Transverse colon (tissue), 4 donors: ENCODE results near the gene ZNF23. TPM values are rescaled to one million over a fixed set of nuclear protein-coding genes. Genes with fewer than 3 reads are reported as not detected.

ENCODE experiments used
- DNase-seq: peaks from one replicate; pipeline ENCODE4 v3.0.0-alpha.2; 2019
- H3K27ac ChIP-seq, 4 donors: fragments of 200-600 bp; sonication (generic); 2 replicates each; pipeline ENCODE4 v1.5.1; 2016 to 2018; ENCODE audit warnings: inconsistent platforms in 4 of 4
- H3K27me3 ChIP-seq: fragments of 200-600 bp; sonication (generic); 2 replicates; pipeline ENCODE4 v1.5.1; 2017; ENCODE audit warnings: inconsistent platforms
- H3K36me3 ChIP-seq, 4 donors: fragments of 200-600 bp; sonication (generic); 2 replicates each; pipeline ENCODE4 v1.5.1; 2017 to 2019; ENCODE audit warnings: inconsistent platforms in 4 of 4
- H3K4me1 ChIP-seq, 4 donors: fragments of 200-600 bp; sonication (generic); 2 replicates each; pipeline ENCODE4 v1.5.1; 2017 to 2020; ENCODE audit warnings: inconsistent platforms in 4 of 4
- H3K4me3 ChIP-seq, 4 donors: fragments of 200-600 bp; sonication (generic); 1 replicate in 1 of 4; 2 replicates in 3 of 4; pipeline versions ENCODE4 v1.5.1 to v1.6.1; 2017 to 2019; ENCODE audit warnings: inconsistent platforms in 4 of 4
- H3K9me3 ChIP-seq, 2 donors: fragments of 200-600 bp; sonication (generic); 2 replicates each; pipeline ENCODE4 v1.5.1; 2017 to 2019; ENCODE audit warnings: inconsistent platforms in 2 of 2
- CTCF ChIP-seq, 5 experiments: fragments of 200-600 bp in 3 of 5; fragments of 450-650 bp in 2 of 5; sonication (generic) in 3 of 5; IDR thresholded peaks; 1 replicate in 2 of 5; 2 replicates in 3 of 5; pipeline ENCODE4 v1.5.1; 2016 to 2017; ENCODE audit warnings: antibody characterized with exemption in 5 of 5, inconsistent platforms in 3 of 5, mild to moderate bottlenecking in 2 of 5, moderate library complexity in 1 of 5
- EP300 ChIP-seq: sonication (generic); formaldehyde crosslinking; IDR thresholded peaks from one replicate; pipeline ENCODE4 v1.6.1; 2017; ENCODE audit warnings: antibody characterized with exemption, low read depth
- POLR2A ChIP-seq: fragments of 450-650 bp; IDR thresholded peaks from one replicate; pipeline ENCODE4 v1.6.1; 2016; ENCODE audit warnings: antibody characterized with exemption, mild to moderate bottlenecking, moderate library complexity
- POLR2AphosphoS5 ChIP-seq, 3 donors: sonication (generic); formaldehyde crosslinking; IDR thresholded peaks; one replicate each; pipeline ENCODE4 v1.6.1; 2016; ENCODE audit warnings: antibody characterized with exemption in 3 of 3
- WGBS, 2 donors: methylation state at CpG; one replicate each; pipeline ENCODE4 v1.1.5; 2018; ENCODE audit warnings: low coverage in 1 of 2; 5-methylcytosine and 5-hydroxymethylcytosine counted together
- in situ Hi-C, 4 donors: fragments of 200-750 bp; cut with MboI; loops; one replicate each; pipeline versions ENCODE4 v1.15.0 to v1.15.1; 2017; ENCODE audit warnings: low sequenced_read_pairs in 3 of 4, low pct_ligation_motif_present in 1 of 4, low pct_unique_long_range_greater_than_20kb in 1 of 4
- intact Hi-C: fragments of 100-400 bp; cut with DNase I; formaldehyde crosslinking; loops from one replicate; pipeline ENCODE4 v1.15.1; 2023; ENCODE audit warnings: low total_unique reads
- total RNA-seq, 4 donors: library from RNA; depleted of rRNA; stranded (reverse); fragments of >200 nt; gene quantifications; one replicate each; pipeline ENCODE4 v1.1.0, GENCODE V29; 2016

The ZNF23 gene
- total RNA-seq, 4 donors from 2014 or later, result 5.0 to 12.2 (median 7.0) TPM

DNA sequence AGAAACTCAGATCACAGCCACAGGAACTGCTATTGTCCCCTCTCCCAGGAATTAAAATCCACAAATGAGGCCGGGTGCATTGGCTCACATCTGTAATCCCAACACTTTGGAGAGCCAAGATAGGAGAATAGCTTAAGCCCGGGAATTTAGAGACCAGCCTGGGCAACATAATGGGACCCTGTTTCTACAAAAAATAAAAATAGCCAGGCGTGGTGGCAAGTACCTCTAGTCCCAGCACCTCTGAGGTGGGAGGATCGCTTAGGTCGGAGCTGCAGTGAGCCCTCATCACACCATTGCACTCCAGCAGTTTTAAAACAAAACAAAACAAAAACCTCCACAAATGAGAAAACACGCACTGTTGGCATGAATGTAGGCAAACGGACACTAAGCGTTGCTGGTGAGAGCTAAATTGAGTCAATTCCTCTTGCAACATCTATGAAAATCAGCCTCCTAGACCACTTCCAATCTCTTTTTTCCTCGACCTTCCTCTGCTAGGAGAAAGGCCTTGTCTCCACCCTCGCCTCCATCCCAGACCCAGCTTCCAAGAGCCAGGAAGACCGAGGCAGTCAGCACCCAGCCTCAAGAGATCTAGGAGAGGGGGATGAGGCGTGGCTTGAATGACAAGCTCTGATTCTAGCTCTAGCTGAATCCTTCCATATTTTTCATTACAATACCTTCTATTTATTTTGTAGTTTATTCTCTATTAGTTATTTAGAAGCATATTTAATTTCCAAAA, 35.0 kb downstream of the ZNF23 start:
- DNase-seq, result no peak
- Histone ChIP-seq H3K4me1 (peaks cover 0 to 6% (median 0%) of the 10 kb centered on the region in 4 donors), H3K9me3 (no peaks in the 10 kb centered on the region), H3K4me3 (no peak overlapping the region), H3K36me3 (no peaks in the 10 kb centered on the region), H3K27ac (no peak overlapping the region), H3K27me3 (peaks cover 48% of the 10 kb centered on the region)
- TF ChIP-seq POLR2AphosphoS5 (IDR thresholded peaks at IDR 0.05) (no peak), POLR2A (no peak), EP300 (no peak), CTCF (IDR thresholded peaks at IDR 0.05) (no peak)
- intact Hi-C loops, result no loop called here
- in situ Hi-C loops, result no loop called here
- 51 to 57% methylated on average over 8 to 12 of the region's 12 CpGs for WGBS, 2 donors

DNA sequence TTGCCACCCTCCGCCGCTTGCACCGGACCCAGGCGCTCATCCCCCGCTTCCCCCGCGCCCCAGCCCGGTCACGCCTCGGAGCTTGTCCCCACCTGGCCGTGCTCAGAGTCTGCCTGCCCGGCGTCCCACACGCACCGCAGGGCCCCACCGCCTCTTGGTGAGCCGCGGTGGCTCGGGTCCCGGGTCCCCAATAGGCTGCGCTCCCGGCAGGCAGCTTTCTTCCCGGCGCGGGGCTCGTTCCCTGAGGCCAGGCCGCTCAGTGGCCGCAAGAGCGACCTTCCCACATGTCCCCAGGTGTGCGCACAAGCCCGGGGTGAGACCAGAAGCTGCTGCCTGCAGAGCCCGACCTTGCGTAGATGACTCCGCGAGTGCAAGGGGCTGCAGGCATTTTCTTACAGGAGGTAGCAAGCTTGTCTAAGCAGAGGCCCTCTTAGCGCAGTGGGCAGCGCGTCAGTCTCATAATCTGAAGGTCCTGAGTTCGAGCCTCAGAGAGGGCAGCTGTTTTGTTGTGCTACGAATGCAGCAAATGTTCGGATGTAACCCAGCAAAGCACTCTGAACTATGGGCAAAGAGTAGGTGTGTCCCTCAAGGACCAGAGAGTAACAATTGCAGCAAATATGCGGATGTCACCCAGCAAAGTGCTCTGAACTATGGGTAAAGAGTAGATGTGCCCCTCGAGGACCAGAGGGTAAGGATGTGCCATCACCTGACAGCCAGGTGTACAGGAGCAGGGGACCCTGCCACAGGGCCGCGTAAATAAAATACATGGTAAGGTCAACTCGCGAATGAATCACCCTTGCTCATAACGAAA, 35.8 kb downstream of the ZNF23 start:
- Histone ChIP-seq H3K4me3 (peak overlapping the region in 1 of 4 donors; percentile 24), H3K9me3 (no peaks in the 10 kb centered on the region), H3K4me1 (peaks cover 0 to 6% (median 0%) of the 10 kb centered on the region in 4 donors), H3K36me3 (no peaks in the 10 kb centered on the region), H3K27ac (no peak overlapping the region), H3K27me3 (peaks cover 48% of the 10 kb centered on the region)
- 16% methylated on average over 38 of the region's 48 CpGs; no CpG with 5 or more reads in 1 of the 2 donors for WGBS, 2 donors
- TF ChIP-seq EP300 (no peak), POLR2AphosphoS5 (IDR thresholded peaks at IDR 0.05) (no peak), POLR2A (no peak), CTCF (IDR thresholded peaks at IDR 0.05) (no peak)
- in situ Hi-C loops (no loop called here), intact Hi-C loops (no loop called here)
- DNase-seq, result peak; percentile 23

GRCh38 chr16:71425746-71426068, 36.3 kb downstream of the ZNF23 start:
- TF ChIP-seq EP300 (no peak), CTCF (IDR thresholded peaks at IDR 0.05) (no peak), POLR2AphosphoS5 (IDR thresholded peaks at IDR 0.05) (no peak), POLR2A (no peak)
- H3K27ac ChIP-seq, result no peak overlapping the region
- WGBS, 2 donors, result 0 to 37% methylated on average over 1 to 18 of the region's 18 CpGs

DNA sequence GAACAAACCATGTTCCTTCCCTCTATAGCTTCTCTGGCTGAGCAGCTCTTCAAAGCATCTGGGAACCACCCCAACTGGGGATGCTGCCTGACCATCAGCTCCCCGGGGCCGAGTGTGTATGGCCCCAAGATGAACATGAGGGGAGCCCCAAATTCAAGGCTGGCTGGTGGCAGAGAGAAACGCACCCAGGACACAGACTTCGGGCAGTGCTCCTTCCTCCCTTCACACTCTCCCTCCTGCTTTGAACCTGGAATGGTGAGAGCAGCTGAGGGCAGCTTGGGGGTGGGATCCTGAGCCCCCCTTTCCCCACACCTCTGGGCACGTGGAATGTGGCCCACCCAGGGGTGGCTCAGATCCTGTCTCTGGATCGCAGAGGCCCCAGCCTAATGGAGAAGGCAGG, 37.4 kb downstream of the ZNF23 start:
- no peaks in the 10 kb centered on the region for H3K9me3 ChIP-seq
- no peak for DNase-seq

More at GRCh38 chr16:71425746-71426068, 36.3 kb downstream of the ZNF23 start:
- intact Hi-C loops (no loop called here), in situ Hi-C loops (no loop called here)
- H3K4me1 ChIP-seq, result peaks cover 0 to 6% (median 0%) of the 10 kb centered on the region in 4 donors
- no peaks in the 10 kb centered on the region for H3K36me3 ChIP-seq
- H3K4me3 ChIP-seq, result peak overlapping the region in 1 of 4 donors; percentile 24
- peaks cover 48% of the 10 kb centered on the region for H3K27me3 ChIP-seq
- no peaks in the 10 kb centered on the region for H3K9me3 ChIP-seq
- DNase-seq, result no peak

More for the DNA sequence above, 37.4 kb downstream of the ZNF23 start:
- Histone ChIP-seq H3K27ac (no peak overlapping the region), H3K4me3 (no peak overlapping the region), H3K36me3 (no peaks in the 10 kb centered on the region), H3K4me1 (peaks cover 0 to 6% (median 0%) of the 10 kb centered on the region in 4 donors), H3K27me3 (peaks cover 43% of the 10 kb centered on the region)
- WGBS, 2 donors, result 54% methylated on average over 6 of the region's 6 CpGs; no CpG with 5 or more reads in 1 of the 2 donors
- TF ChIP-seq CTCF (IDR thresholded peaks at IDR 0.05), result no peak
- no peak for TF ChIP-seq EP300
- TF ChIP-seq POLR2A, result no peak
- no peak for TF ChIP-seq POLR2AphosphoS5 (IDR thresholded peaks at IDR 0.05)
- intact Hi-C loops, result no loop called here
- in situ Hi-C loops, result loop anchor here in 2 of 4 donors (5.0 to 25.0 kb wide), 2 partner anchors 78 to 188 kb away; no protein-coding TSS in a partner anchor
